ENCODE measurements around the gene NPAS3.

NPAS3 gene

GRCh38 chr14:33782923-33783322 lies 844.2 kb downstream of the NPAS3 start:
- H3K4me3 ChIP-seq (ENCODE audit: low read length): no peak overlapping the region
- no peak overlapping the region for H3K4me2 ChIP-seq (ENCODE audit: low read depth, low read length)
- no peak for DNase-seq
- no peaks in the 10 kb centered on the region for H4K20me1 ChIP-seq (ENCODE audit: insufficient read depth, low read length)
- no peak overlapping the region for H2AFZ ChIP-seq (ENCODE audit: low read length)
- no peaks in the 10 kb centered on the region for H3K9me3 ChIP-seq (replicated peaks; ENCODE audit: insufficient read depth, low read length)
- H3K4me1 ChIP-seq (ENCODE audit: low read length): no peaks in the 10 kb centered on the region
- H3K36me3 ChIP-seq (replicated peaks; ENCODE audit: insufficient read depth, low read length): no peaks in the 10 kb centered on the region
- H3K9me2 ChIP-seq (replicated peaks; ENCODE audit: insufficient read depth, low read length): no peaks in the 10 kb centered on the region
- no peaks in the 10 kb centered on the region for H3F3A ChIP-seq (ENCODE audit: insufficient read depth, low read length)
- no peak overlapping the region for H3K27ac ChIP-seq (ENCODE audit: low read length)
- TF ChIP-seq CTCF (IDR thresholded peaks at IDR 0.05; ENCODE audit: low read length): no peak
- TF ChIP-seq EZH2phosphoT487 (IDR thresholded peaks at IDR 0.05; ENCODE audit: low read length): no peak
- no peak for TF ChIP-seq EZH2 (optimal IDR thresholded peaks at IDR 0.05; ENCODE audit: low read depth, low read length)
- H3K79me2 ChIP-seq (ENCODE audit: low read length): no peaks in the 10 kb centered on the region
- no peaks in the 10 kb centered on the region for H3K27me3 ChIP-seq (replicated peaks; ENCODE audit: insufficient read depth, low read length)
- H3K9ac ChIP-seq (ENCODE audit: low read length): no peak overlapping the region

- H3K4me2 ChIP-seq (ENCODE audit: low read depth, low read length): no peak overlapping the region
- H3K27me3 ChIP-seq (replicated peaks; ENCODE audit: insufficient read depth, low read length): no peaks in the 10 kb centered on the region
- H3K9me3 ChIP-seq (replicated peaks; ENCODE audit: insufficient read depth, low read length): no peaks in the 10 kb centered on the region
- no peaks in the 10 kb centered on the region for H3K36me3 ChIP-seq (replicated peaks; ENCODE audit: insufficient read depth, low read length)
- no peak overlapping the region for H2AFZ ChIP-seq (ENCODE audit: low read length)
- H3K27ac ChIP-seq (ENCODE audit: low read length): no peak overlapping the region
- no peaks in the 10 kb centered on the region for H3K4me1 ChIP-seq (ENCODE audit: low read length)
- no peaks in the 10 kb centered on the region for H4K20me1 ChIP-seq (ENCODE audit: insufficient read depth, low read length)
- TF ChIP-seq EZH2phosphoT487 (IDR thresholded peaks at IDR 0.05; ENCODE audit: low read length): no peak
- no peak for TF ChIP-seq CTCF (IDR thresholded peaks at IDR 0.05; ENCODE audit: low read length)
- no peak for TF ChIP-seq EZH2 (optimal IDR thresholded peaks at IDR 0.05; ENCODE audit: low read depth, low read length)
- no peaks in the 10 kb centered on the region for H3F3A ChIP-seq (ENCODE audit: insufficient read depth, low read length)
- DNase-seq: no peak
- H3K79me2 ChIP-seq (ENCODE audit: low read length): no peaks in the 10 kb centered on the region
- H3K9ac ChIP-seq (ENCODE audit: low read length): no peak overlapping the region
- H3K4me3 ChIP-seq (ENCODE audit: low read length): no peak overlapping the region
- no peaks in the 10 kb centered on the region for H3K9me2 ChIP-seq (replicated peaks; ENCODE audit: insufficient read depth, low read length)
These were observed 847.6 kb downstream of the NPAS3 start for GRCh38 chr14:33786091-33786825.

GRCh38 chr14:33788161-33788560 lies 849.5 kb downstream of the NPAS3 start:
- DNase-seq: no peak

More at GRCh38 chr14:33788161-33788560, 849.5 kb downstream of the NPAS3 start:
- Histone ChIP-seq H3K79me2 (ENCODE audit: low read length) (no peaks in the 10 kb centered on the region), H3K4me3 (ENCODE audit: low read length) (no peak overlapping the region), H3K9ac (ENCODE audit: low read length) (no peak overlapping the region), H4K20me1 (ENCODE audit: insufficient read depth, low read length) (no peaks in the 10 kb centered on the region), H3F3A (ENCODE audit: insufficient read depth, low read length) (no peaks in the 10 kb centered on the region), H3K4me1 (ENCODE audit: low read length) (no peaks in the 10 kb centered on the region), H3K9me3 (replicated peaks; ENCODE audit: insufficient read depth, low read length) (no peaks in the 10 kb centered on the region), H3K27ac (ENCODE audit: low read length) (no peak overlapping the region), H3K36me3 (replicated peaks; ENCODE audit: insufficient read depth, low read length) (no peaks in the 10 kb centered on the region), H3K27me3 (replicated peaks; ENCODE audit: insufficient read depth, low read length) (no peaks in the 10 kb centered on the region), H2AFZ (ENCODE audit: low read length) (no peak overlapping the region), H3K4me2 (ENCODE audit: low read depth, low read length) (no peak overlapping the region), H3K9me2 (replicated peaks; ENCODE audit: insufficient read depth, low read length) (no peaks in the 10 kb centered on the region)
- TF ChIP-seq EZH2 (optimal IDR thresholded peaks at IDR 0.05; ENCODE audit: low read depth, low read length) (no peak), CTCF (IDR thresholded peaks at IDR 0.05; ENCODE audit: low read length) (no peak), EZH2phosphoT487 (IDR thresholded peaks at IDR 0.05; ENCODE audit: low read length) (no peak)
